H9 (cell line): ENCODE results near the gene ZNRF1. TPM values are rescaled to one million over a fixed set of nuclear protein-coding genes. Genes with fewer than 3 reads are reported as not detected.

Experiments
- DNase-seq: peaks from one replicate; pipeline ENCODE4 v3.0.0-alpha.2; 2017
- H2AFZ ChIP-seq: one replicate; pipeline ENCODE4 v1.6.1; 2013; ENCODE audit warnings: mild to moderate bottlenecking, low read length, control low read depth, moderate library complexity
- H2AK5ac ChIP-seq: 2 replicates; pipeline ENCODE4 v1.6.1; 2013; ENCODE audit warnings: low read length, control low read depth, mixed read lengths; ENCODE audit not compliant: insufficient read length
- H2BK120ac ChIP-seq: one replicate; pipeline ENCODE4 v1.6.1; 2013; ENCODE audit warnings: low read depth, mild to moderate bottlenecking, low read length, control low read depth, inconsistent platforms; ENCODE audit not compliant: poor library complexity, severe bottlenecking
- H2BK12ac ChIP-seq: 2 replicates; pipeline ENCODE4 v1.6.1; 2013; ENCODE audit warnings: low read length, control low read depth, mixed read lengths, low read depth; ENCODE audit not compliant: insufficient read length
- H2BK15ac ChIP-seq: 2 replicates; pipeline ENCODE4 v1.6.1; 2013; ENCODE audit warnings: low read depth, low read length, control low read depth
- H2BK20ac ChIP-seq: one replicate; pipeline ENCODE4 v1.6.1; 2013; ENCODE audit warnings: low read depth, mild to moderate bottlenecking, low read length, control low read depth, inconsistent platforms; ENCODE audit not compliant: poor library complexity, severe bottlenecking
- H2BK5ac ChIP-seq: 2 replicates; pipeline ENCODE4 v1.6.1; 2013; ENCODE audit warnings: low read length, control low read depth, mixed read lengths; ENCODE audit not compliant: insufficient read length
- H3K14ac ChIP-seq: 2 replicates; pipeline ENCODE4 v1.6.1; 2013; ENCODE audit warnings: low read length, control low read depth; ENCODE audit not compliant: insufficient read depth
- H3K18ac ChIP-seq: 2 replicates; pipeline ENCODE4 v1.6.1; 2013; ENCODE audit warnings: low read depth, mild to moderate bottlenecking, mixed read lengths, low read length, control low read depth; ENCODE audit not compliant: insufficient read length
- H3K23ac ChIP-seq: 2 replicates; pipeline ENCODE4 v1.6.1; 2013; ENCODE audit warnings: low read length, control low read depth, mixed read lengths, low read depth; ENCODE audit not compliant: insufficient read length
- H3K23me2 ChIP-seq: 2 replicates; pipeline ENCODE4 v1.6.1; 2013; ENCODE audit warnings: low read depth, mild to moderate bottlenecking, mixed read lengths, low read length, control low read depth; ENCODE audit not compliant: insufficient read length, poor library complexity, severe bottlenecking
- H3K27ac ChIP-seq: 2 replicates; pipeline ENCODE4 v1.5.1; 2013; ENCODE audit warnings: low read length, control low read depth, mixed read lengths, low read depth; ENCODE audit not compliant: insufficient read length
- H3K27me3 ChIP-seq: 2 replicates; pipeline ENCODE4 v1.6.1; 2013; ENCODE audit warnings: low read length, control low read depth, inconsistent platforms; ENCODE audit not compliant: insufficient read depth
- H3K4ac ChIP-seq: 2 replicates; pipeline ENCODE4 v1.6.1; 2013; ENCODE audit warnings: low read depth, mild to moderate bottlenecking, control low read depth, inconsistent platforms, low read length, moderate library complexity
- H3K4me1 ChIP-seq: 2 replicates; pipeline ENCODE4 v1.6.1; 2013; ENCODE audit warnings: low read length, control low read depth, inconsistent platforms; ENCODE audit not compliant: insufficient read depth
- H3K4me2 ChIP-seq: 2 replicates; pipeline ENCODE4 v1.6.1; 2013; ENCODE audit warnings: low read length, control low read depth, mixed read lengths; ENCODE audit not compliant: insufficient read length, insufficient read depth
- H3K56ac ChIP-seq: 2 replicates; pipeline ENCODE4 v1.6.1; 2013; ENCODE audit warnings: low read depth, mild to moderate bottlenecking, mixed read lengths, low read length, control low read depth; ENCODE audit not compliant: insufficient read length
- H3K79me1 ChIP-seq: 2 replicates; pipeline ENCODE4 v1.6.1; 2013; ENCODE audit warnings: low read depth, mild to moderate bottlenecking, moderate library complexity, low read length, control low read depth, inconsistent platforms; ENCODE audit not compliant: insufficient read depth, poor library complexity, severe bottlenecking
- H3K79me2 ChIP-seq: 2 replicates; pipeline ENCODE4 v1.6.1; 2013; ENCODE audit warnings: low read length, control low read depth, inconsistent platforms; ENCODE audit not compliant: insufficient read depth
- H3K9ac ChIP-seq: 2 replicates; pipeline ENCODE4 v1.6.1; 2013; ENCODE audit warnings: low read length, control low read depth, mixed read lengths; ENCODE audit not compliant: insufficient read length; ENCODE audit errors: extremely low read depth
- H3K9me3 ChIP-seq: one replicate; pipeline ENCODE4 v1.6.1; 2013; ENCODE audit warnings: low read depth, low read length, inconsistent platforms; ENCODE audit not compliant: control insufficient read depth
- H3T11ph ChIP-seq: one replicate; pipeline ENCODE4 v1.6.1; 2013; ENCODE audit warnings: mild to moderate bottlenecking, low read length, control low read depth, inconsistent platforms
- H4K20me1 ChIP-seq: one replicate; pipeline ENCODE4 v1.6.1; 2013; ENCODE audit not compliant: control insufficient read depth, insufficient read length, insufficient read depth
- H4K5ac ChIP-seq: 2 replicates; pipeline ENCODE4 v1.6.1; 2013; ENCODE audit warnings: low read depth, mild to moderate bottlenecking, mixed read lengths, low read length, control low read depth; ENCODE audit not compliant: insufficient read length
- H4K8ac ChIP-seq: replicated peaks from 2 replicates; pipeline ENCODE4 v1.6.1; 2013; ENCODE audit warnings: low read length, control low read depth, mixed read lengths, low read depth; ENCODE audit not compliant: insufficient read length
- H4K91ac ChIP-seq: 2 replicates; pipeline ENCODE4 v1.6.1; 2013; ENCODE audit warnings: low read depth, mild to moderate bottlenecking, moderate library complexity, mixed read lengths, low read length, control low read depth; ENCODE audit not compliant: insufficient read length
- H3K27ac Mint-ChIP-seq, 3 experiments: 2 replicates in 2 of 3; 3 replicates in 1 of 3; pipeline ENCODE4 v1.8.0; 2020 to 2021; ENCODE audit warnings: mixed read lengths in 3 of 3, mild to moderate bottlenecking in 1 of 3, moderate library complexity in 1 of 3
- H3K27me3 Mint-ChIP-seq: 2 replicates; pipeline ENCODE4 v1.8.0; 2021; ENCODE audit warnings: low read depth, mild to moderate bottlenecking, moderate library complexity, mixed read lengths
- H3K36me3 Mint-ChIP-seq, 3 experiments: 2 replicates in 2 of 3; 3 replicates in 1 of 3; pipeline ENCODE4 v1.8.0; 2020 to 2021; ENCODE audit warnings: low read depth in 3 of 3, mixed read lengths in 3 of 3; ENCODE audit not compliant: insufficient read depth in 1 of 3
- H3K4me1 Mint-ChIP-seq, 2 experiments: 2 replicates each; pipeline ENCODE4 v1.8.0; 2020; ENCODE audit warnings: mixed read lengths in 2 of 2
- H3K4me3 Mint-ChIP-seq, 2 experiments: 2 replicates in 1 of 2; 3 replicates in 1 of 2; pipeline ENCODE4 v1.8.0; 2020 to 2021; ENCODE audit warnings: mild to moderate bottlenecking in 2 of 2, mixed read lengths in 2 of 2, moderate library complexity in 1 of 2
- H3K9me3 Mint-ChIP-seq, 2 experiments: 2 replicates in 1 of 2; 3 replicates in 1 of 2; pipeline ENCODE4 v1.8.0; 2020; ENCODE audit warnings: mild to moderate bottlenecking in 2 of 2, mixed read lengths in 2 of 2, moderate library complexity in 1 of 2
- CTCF ChIP-seq: fragments of 200-600 bp; sonication (generic); conservative IDR thresholded peaks from 3 replicates; pipeline ENCODE4 v1.8.0; 2021; ENCODE audit warnings: antibody characterized with exemption, mild to moderate bottlenecking
- WGBS: extraction: QIAGEN DNeasy Blood & Tissue Kit; methylation state at CpG from one replicate; pipeline ENCODE4 v1.1.7; 2013; ENCODE audit warnings: missing lambda C conversion rate, low lambda C conversion rate, mixed read lengths; ENCODE audit not compliant: insufficient read length; ENCODE audit errors: extremely low coverage; 5-methylcytosine and 5-hydroxymethylcytosine counted together
- total RNA-seq: library from RNA; stranded (reverse); gene quantifications from 2 replicates; pipeline ENCODE4 v1.2.1, GENCODE V29; 2021

The ZNRF1 gene
- total RNA-seq, 1 experiment from 2014 or later: 49.6 TPM

DNA sequence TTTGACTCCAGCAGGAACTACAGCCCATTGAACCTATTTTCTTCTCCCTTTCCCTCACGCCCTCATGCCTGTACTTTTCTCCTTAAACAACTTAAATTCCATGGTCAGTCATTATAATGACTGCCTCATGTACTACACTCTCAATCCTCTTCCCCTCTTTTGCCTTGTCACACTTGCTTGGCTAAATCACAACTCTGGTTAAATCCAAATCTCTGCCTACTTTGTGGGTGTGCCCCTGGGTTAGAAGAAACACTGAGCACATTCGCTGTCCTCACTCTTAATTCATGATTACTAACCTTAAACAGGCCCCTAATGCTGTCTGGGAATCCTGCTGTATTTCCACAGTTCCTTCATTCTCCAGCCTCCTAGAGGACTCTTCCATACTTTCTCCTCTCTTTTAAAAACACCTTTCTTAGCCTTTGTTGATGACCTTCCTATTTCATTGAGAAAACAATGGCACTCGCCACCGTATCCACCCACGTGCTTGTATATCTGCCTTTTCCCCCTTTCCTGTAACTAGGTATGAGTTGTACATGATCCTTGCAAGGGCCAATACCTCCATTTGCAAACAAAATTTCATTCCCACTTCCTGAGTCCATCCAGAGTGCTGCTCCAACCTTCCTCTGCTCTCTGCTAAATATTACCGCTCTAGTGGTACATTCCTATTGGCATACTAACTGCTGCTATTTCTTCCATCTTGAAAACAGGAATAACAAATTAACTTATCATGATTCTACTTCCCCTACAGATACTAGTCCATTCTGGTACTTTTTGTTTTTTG lies 28.9 kb downstream of the ZNRF1 start:
- DNase-seq: no peak
- Histone ChIP-seq H3K9ac (no peak overlapping the region), H3K23me2 (no peaks in the 10 kb centered on the region), H2BK20ac (no peak overlapping the region), H3K9me3 (no peaks in the 10 kb centered on the region), H4K91ac (no peak overlapping the region), H2AFZ (no peak overlapping the region), H2BK15ac (no peak overlapping the region), H3K79me2 (peaks cover 5% of the 10 kb centered on the region; the same call in 1 of the 2 replicates), H4K5ac (no peak overlapping the region), H3K4me2 (no peak overlapping the region), H2AK5ac (no peak overlapping the region), H3K27ac (no peak overlapping the region), H3K56ac (no peak overlapping the region), H4K20me1 (no peaks in the 10 kb centered on the region), H2BK12ac (no peak overlapping the region), H2BK5ac (no peak overlapping the region), H3K4me1 (peaks cover 6% of the 10 kb centered on the region; the same call in 1 of the 2 replicates), H4K8ac (no peak overlapping the region), H3K14ac (no peak overlapping the region), H3K79me1 (no peaks in the 10 kb centered on the region), H3K4ac (no peak overlapping the region), H3K27me3 (no peaks in the 10 kb centered on the region), H3K23ac (no peak overlapping the region), H3K18ac (no peak overlapping the region), H3T11ph (no peak overlapping the region), H2BK120ac (no peak overlapping the region)
- no peaks in the 10 kb centered on the region for H3K27me3 Mint-ChIP-seq
- H3K4me3 Mint-ChIP-seq: no peak overlapping the region
- no peak for TF ChIP-seq CTCF
- WGBS: no CpG with 5 or more reads among the region's 6 CpGs
- H3K4me1 Mint-ChIP-seq: peaks cover 4 to 10% of the 10 kb centered on the region in 2 experiments; a peak in 3 of 4 replicates
- H3K27ac Mint-ChIP-seq: no peak overlapping the region
- H3K36me3 Mint-ChIP-seq: peaks cover 2 to 18% (median 2%) of the 10 kb centered on the region in 3 experiments; a peak in 5 of 7 replicates
- H3K9me3 Mint-ChIP-seq: peaks cover 2 to 3% of the 10 kb centered on the region in 2 experiments; a peak in 2 of 5 replicates
